ENCODE data around the gene PGC. TPM values are rescaled to one million over a fixed set of nuclear protein-coding genes. Genes with fewer than 3 reads are reported as not detected.

PGC gene
- total RNA-seq, 1 donor from 2014 or later, result not detected

DNA sequence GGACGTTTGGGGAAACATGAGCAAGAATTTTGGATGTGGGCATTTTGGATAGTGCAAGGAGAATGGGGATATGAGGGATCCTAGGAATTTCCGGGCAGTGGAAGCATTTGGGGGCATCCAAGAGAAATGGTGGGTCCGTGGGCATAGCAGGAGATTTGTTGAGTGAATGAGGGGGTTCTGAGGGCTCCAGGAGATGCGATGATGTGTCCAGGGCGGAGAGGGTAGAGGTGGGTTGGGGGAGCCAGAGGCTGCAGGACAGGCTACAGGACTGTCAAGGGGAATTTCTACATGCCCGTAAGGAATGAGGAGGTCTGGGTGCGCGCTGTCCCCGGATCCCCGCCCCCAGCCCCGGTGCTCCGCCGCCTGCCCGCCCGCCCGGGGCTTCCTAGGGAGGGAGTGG is 32.1 kb upstream of the PGC start:
- peak overlapping the region; percentile 60 for H3K27ac Mint-ChIP-seq
- DNase-seq (ENCODE audit: low spot score in 2 of 2, unreplicated experiment in 2 of 2), result no peak

GRCh38 chr6:41778895-41779294 is 31.7 kb upstream of the PGC start:
- H3K27ac Mint-ChIP-seq, result peak overlapping the region; percentile 60
- peak overlapping the region; percentile 81 for H3K4me3 Mint-ChIP-seq
- H3K4me1 Mint-ChIP-seq, result peaks cover 16% of the 10 kb centered on the region
- TF ChIP-seq, protein P1, sequence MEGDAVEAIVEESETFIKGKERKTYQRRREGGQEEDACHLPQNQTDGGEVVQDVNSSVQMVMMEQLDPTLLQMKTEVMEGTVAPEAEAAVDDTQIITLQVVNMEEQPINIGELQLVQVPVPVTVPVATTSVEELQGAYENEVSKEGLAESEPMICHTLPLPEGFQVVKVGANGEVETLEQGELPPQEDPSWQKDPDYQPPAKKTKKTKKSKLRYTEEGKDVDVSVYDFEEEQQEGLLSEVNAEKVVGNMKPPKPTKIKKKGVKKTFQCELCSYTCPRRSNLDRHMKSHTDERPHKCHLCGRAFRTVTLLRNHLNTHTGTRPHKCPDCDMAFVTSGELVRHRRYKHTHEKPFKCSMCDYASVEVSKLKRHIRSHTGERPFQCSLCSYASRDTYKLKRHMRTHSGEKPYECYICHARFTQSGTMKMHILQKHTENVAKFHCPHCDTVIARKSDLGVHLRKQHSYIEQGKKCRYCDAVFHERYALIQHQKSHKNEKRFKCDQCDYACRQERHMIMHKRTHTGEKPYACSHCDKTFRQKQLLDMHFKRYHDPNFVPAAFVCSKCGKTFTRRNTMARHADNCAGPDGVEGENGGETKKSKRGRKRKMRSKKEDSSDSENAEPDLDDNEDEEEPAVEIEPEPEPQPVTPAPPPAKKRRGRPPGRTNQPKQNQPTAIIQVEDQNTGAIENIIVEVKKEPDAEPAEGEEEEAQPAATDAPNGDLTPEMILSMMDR (IDR thresholded peaks at IDR 0.05; ENCODE audit: unreplicated experiment), result no peak
- no peaks in the 10 kb centered on the region for H3K9me3 Mint-ChIP-seq
- peaks cover 12% of the 10 kb centered on the region for H3K36me3 Mint-ChIP-seq
- peaks cover 11% of the 10 kb centered on the region for H3K27me3 Mint-ChIP-seq (ENCODE audit: low read depth)
- DNase-seq (ENCODE audit: low spot score in 2 of 2, unreplicated experiment in 2 of 2), result no peak

More for the DNA sequence above, 32.1 kb upstream of the PGC start:
- TF ChIP-seq, protein P1 (IDR thresholded peaks at IDR 0.05; ENCODE audit: unreplicated experiment), result no peak
- Mint-ChIP-seq H3K4me1 (peaks cover 18% of the 10 kb centered on the region), H3K27me3 (ENCODE audit: low read depth) (peaks cover 11% of the 10 kb centered on the region), H3K4me3 (peak overlapping the region; percentile 81), H3K9me3 (no peaks in the 10 kb centered on the region), H3K36me3 (peaks cover 8% of the 10 kb centered on the region)

- TF ChIP-seq, protein P1 (IDR thresholded peaks at IDR 0.05; ENCODE audit: unreplicated experiment), result no peak
- peaks cover 7% of the 10 kb centered on the region for H3K27me3 Mint-ChIP-seq (ENCODE audit: low read depth)
- H3K27ac Mint-ChIP-seq, result no peak overlapping the region
- H3K4me1 Mint-ChIP-seq, result peaks cover 16% of the 10 kb centered on the region
- no peak overlapping the region for H3K4me3 Mint-ChIP-seq
- peaks cover 12% of the 10 kb centered on the region for H3K36me3 Mint-ChIP-seq
- DNase-seq (ENCODE audit: low spot score in 2 of 2, unreplicated experiment in 2 of 2), result no peak
- H3K9me3 Mint-ChIP-seq, result no peaks in the 10 kb centered on the region
These were observed 30.5 kb upstream of the PGC start for GRCh38 chr6:41777551-41778285.

GRCh38 chr6:41775293-41775882 is 28.2 kb upstream of the PGC start:
- Mint-ChIP-seq H3K27ac (no peak overlapping the region), H3K36me3 (peaks cover 24% of the 10 kb centered on the region), H3K4me1 (peaks cover 6% of the 10 kb centered on the region), H3K4me3 (no peak overlapping the region), H3K27me3 (ENCODE audit: low read depth) (no peaks in the 10 kb centered on the region), H3K9me3 (no peaks in the 10 kb centered on the region)
- TF ChIP-seq, protein P1 (IDR thresholded peaks at IDR 0.05; ENCODE audit: unreplicated experiment), result no peak
- DNase-seq (ENCODE audit: low spot score in 2 of 2, unreplicated experiment in 2 of 2), result no peak

DNA sequence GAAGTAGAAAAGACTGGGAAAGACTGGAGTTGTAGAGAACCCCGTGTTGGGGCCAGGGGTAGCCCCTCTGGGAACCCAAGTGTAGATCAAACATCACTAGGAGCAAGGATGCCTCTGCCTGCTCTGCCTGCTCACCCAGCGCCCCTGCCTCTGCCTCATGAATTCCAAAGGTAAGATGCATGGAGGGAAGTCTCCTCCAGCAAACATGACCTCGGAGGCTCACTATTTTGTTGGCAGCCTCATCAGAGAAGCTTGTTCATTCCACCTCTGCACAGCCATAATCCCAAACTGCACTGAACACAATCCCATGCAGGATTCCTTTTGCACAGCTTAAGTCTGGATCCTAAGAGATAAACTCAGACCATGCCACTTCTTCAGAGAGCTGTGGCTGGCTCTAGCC is 27.6 kb upstream of the PGC start:
- TF ChIP-seq, protein P1 (IDR thresholded peaks at IDR 0.05; ENCODE audit: unreplicated experiment), result no peak
- Mint-ChIP-seq H3K9me3 (no peaks in the 10 kb centered on the region), H3K27ac (no peak overlapping the region), H3K27me3 (ENCODE audit: low read depth) (no peaks in the 10 kb centered on the region), H3K36me3 (peaks cover 24% of the 10 kb centered on the region), H3K4me1 (peaks cover 6% of the 10 kb centered on the region), H3K4me3 (no peak overlapping the region)
- DNase-seq (ENCODE audit: low spot score in 2 of 2, unreplicated experiment in 2 of 2), result no peak

Measured in mesothelial cell of epicardium (in vitro differentiated cells).